RPMI7951 (cell line): ENCODE results near the gene SIGLEC5. TPM values are rescaled to one million over a fixed set of nuclear protein-coding genes. Genes with fewer than 3 reads are reported as not detected.
"Not testable (repeated sequence)": the region's sequence is repeated elsewhere in the genome, so short reads cannot be mapped to it uniquely, and the experiment has no call there.

Experiments used
- DNase-seq: peaks from one replicate; pipeline ENCODE4 v3.0.0-alpha.2; 2012; ENCODE audit warnings: low read depth
- total RNA-seq: library from RNA; depleted of rRNA; stranded (reverse); fragments of >200 nt; shearing (Covaris generic); gene quantifications from 2 replicates; pipeline ENCODE4 v1.2.3, GENCODE V29; 2014; rRNA removed

The SIGLEC5 gene, protein sequence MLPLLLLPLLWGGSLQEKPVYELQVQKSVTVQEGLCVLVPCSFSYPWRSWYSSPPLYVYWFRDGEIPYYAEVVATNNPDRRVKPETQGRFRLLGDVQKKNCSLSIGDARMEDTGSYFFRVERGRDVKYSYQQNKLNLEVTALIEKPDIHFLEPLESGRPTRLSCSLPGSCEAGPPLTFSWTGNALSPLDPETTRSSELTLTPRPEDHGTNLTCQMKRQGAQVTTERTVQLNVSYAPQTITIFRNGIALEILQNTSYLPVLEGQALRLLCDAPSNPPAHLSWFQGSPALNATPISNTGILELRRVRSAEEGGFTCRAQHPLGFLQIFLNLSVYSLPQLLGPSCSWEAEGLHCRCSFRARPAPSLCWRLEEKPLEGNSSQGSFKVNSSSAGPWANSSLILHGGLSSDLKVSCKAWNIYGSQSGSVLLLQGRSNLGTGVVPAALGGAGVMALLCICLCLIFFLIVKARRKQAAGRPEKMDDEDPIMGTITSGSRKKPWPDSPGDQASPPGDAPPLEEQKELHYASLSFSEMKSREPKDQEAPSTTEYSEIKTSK
- total RNA-seq, result not detected in 2 replicates

DNA sequence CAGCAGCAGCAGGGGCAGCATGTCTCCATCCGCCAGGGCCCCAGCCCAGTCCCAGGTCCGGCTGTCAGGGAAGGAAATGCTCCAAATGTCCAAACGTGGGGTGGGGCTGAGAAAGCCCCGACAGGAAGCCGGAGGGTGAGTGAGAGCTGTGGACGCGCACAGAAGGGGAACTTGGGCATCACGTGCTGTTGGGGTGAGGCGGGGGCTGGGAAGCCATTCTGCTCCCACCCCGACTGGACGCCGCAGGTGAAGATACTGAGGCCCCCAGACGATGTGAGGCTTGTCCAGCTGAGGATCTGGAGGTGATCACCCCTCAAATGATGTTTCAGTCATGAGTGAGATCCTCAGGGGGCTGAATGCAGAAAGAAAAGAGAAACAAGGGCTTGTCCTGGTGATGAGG lies at the start of gene SIGLEC5:
TSS of gene SIGLEC5 (minus strand) at position 87 of the 400 bp plus-strand sequence. CDS start at position 21, 66 bp downstream.
- not testable (repeated sequence) for DNase-seq

DNA sequence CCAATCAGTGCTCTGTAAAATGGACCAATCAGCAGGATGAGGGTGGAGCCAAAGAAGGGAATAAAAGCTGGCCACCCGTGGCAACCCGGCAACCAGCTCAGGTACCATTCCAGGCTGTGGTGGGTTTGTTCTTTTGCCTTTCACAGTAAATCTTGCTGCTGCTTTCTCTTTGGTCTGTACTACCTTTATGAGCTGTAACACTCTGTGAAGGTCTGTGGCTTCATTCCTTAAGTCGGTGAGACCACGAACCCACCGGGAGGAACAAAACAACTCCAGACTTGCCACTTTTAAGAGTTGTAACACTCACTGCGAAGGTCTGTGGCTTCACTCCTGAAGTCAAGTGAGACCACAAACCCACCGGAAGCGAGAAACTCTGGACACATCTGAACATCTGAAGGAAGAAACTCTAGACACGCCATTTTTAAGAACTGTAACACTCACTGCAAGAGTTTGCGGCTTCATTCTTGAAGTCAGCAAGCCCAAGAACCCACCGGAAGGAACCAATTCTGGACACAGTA lies 46.4 kb upstream of the SIGLEC5 start:
- DNase-seq, result no peak

DNA sequence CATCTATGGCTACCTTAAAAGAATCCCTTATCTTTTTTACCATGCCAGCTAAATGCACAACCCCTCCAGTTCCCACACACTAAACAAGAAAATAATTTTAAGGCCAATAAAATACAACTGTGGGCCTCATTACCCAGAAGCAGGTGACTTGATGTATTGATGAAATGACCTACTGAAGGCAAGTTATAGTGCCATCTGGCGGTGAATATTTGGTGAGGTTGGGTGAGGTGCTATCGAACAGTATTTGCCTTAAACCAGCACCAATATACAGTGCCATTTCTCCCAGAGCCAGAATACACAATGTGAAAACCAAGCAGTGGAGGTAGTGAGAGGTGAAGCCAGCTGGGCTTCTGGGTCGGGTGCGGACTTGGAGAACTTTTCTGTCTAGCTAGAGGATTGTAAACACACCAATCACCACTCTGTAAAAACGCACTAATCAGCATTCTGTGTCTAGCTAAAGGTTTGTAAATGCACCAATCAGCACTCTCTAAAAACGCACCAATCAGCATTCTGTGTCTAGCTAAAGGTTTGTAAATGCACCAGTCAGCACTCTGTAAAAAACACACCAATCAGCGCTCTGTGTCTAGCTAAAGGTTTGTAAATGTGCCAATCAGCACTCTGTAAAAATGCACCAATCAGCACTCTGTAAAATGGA lies 45.8 kb upstream of the SIGLEC5 start:
- DNase-seq, result peak; percentile 42

DNA sequence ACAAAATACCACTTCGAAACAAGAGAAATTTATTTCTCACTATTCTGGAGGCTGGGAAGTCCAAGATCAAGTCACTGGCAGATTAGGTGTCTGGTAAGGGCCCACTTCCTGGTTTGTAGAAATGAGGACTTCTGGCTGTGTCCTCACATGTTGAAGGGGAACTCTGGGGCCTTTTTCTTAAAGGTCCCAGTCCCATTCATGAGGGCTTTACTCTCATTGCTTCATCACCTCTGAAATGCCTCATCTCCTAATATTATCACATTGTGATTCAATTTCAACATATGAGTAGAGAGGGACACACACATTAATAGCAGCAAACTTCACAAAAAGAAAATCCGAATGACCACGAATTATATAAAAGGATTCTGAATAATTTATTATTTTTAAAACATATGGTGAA lies 38.0 kb upstream of the SIGLEC5 start:
- DNase-seq, result no peak

DNA sequence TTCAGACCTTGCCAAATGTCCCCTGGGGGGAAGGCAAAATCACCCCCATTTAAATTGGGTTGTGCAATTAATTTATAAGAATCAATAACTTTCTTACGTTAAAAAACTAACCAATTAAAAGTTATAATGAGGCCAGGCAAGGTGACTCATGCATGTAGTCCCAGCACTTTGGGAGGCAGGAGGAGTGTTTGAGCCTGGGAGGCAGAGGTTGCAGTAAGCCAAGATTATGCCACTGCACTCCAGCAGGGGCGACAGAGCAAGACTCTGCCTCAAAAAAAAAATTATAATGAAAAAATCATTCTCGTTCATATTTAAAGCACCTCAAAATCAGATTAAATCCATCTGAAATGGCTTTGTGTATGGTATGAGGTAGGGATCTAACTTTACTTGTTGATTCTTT lies 34.8 kb upstream of the SIGLEC5 start:
- DNase-seq, result peak; percentile 64

DNA sequence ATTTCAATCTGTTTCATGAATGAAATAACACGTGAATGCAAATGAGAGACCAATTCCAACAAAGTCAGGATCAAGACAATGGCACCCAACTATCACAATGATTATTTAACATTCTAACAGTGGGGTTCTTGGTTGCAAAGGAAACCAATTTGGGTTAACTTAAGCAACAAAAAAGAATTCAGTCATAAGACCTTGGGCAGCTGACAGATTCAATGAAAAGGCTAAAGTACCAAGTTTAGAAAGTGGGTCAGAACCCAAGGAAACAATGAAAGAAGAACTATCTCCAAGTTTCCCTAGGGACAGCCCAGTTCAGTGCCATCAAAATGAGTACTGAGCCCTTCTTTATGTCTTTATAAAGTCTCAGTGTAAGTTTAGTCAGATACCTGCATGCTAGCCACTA lies 33.9 kb upstream of the SIGLEC5 start:
- no peak for DNase-seq

DNA sequence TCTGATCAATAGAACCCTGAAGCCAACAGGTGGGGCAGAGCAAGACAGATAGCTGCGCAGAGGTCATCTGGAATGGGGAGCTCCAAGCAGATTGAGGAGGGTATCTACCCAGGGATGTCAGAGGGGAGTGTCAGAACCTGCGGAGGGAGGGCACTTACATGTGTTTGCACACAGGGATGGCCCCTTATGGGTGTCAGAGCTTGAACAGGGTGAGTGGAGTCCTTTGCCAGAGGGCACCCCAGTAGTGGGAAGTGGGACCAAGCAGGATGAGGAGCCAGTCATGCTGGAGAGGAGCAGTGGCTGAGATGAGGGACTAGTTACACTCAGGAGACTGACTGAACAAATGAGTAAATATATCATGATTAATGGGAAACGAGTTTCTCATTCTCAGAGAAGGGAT lies 33.4 kb upstream of the SIGLEC5 start:
- DNase-seq, result no peak

DNA sequence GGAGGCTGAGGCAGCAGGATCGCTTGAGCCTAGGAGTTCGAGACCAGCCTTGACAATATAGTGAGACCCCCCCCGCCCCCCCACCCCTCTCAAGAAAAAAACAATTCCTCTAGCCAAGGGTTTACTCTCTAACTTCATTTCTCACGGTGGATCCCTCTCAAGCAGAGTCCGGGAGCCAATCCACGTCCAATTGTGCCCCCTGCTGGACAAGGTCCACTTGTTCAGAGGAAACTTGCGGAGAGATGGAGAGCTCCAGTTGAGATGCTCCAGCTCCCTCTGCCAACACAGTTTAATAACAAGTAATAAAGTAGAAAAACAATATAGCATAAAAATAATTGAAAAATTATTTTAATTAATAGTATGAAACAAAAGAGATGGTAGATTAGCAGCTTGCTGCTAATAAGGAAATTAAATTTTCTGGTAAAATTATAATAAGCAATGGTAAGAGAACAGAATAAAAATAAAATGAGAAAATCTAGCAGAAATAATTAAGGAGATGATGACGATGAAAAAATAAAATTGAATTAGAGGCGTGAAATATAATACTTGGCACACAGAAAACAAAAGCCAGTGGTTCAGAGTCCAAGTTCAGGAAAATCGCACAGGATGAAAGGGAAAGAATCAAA lies 30.9 kb upstream of the SIGLEC5 start:
- DNase-seq, result peak; percentile 76

DNA sequence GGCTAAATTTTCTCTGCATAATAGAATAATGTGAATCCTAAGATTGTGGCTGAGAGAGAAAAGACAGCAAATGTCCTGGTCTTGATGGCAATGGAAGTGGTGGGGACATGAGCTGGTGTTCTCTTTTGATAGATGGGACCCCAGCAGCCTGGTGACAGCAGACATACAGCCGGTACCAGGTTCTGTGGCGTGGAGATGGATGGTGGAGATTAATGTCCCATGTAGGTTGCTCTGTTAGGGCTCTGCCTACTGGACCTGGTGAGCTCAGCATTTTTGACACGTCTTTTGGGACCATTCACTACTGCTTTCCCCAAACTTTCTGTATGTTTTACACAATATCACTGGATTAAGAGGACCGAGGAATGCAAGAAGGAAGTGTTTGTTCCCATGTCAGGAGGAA lies 24.6 kb upstream of the SIGLEC5 start:
- DNase-seq, result no peak

DNA sequence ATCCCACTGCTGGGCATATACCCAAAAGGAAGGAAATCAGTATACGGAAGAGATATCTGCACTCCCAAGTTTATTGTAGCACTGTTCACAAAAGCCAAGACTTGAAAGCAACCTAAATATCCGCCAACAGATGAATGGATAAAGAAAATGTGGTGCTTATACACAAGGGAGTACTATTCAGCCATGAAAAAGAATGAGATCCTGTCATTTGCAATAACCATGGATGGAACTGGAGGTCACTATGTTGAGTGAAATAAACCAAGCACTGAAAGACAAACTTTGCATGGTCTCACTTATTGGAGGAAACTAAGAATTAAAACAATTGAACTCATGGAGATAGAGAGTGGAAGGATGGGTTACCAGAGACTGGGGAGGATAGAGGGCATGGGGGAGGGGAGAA lies 23.0 kb upstream of the SIGLEC5 start:
- no peak for DNase-seq

DNA sequence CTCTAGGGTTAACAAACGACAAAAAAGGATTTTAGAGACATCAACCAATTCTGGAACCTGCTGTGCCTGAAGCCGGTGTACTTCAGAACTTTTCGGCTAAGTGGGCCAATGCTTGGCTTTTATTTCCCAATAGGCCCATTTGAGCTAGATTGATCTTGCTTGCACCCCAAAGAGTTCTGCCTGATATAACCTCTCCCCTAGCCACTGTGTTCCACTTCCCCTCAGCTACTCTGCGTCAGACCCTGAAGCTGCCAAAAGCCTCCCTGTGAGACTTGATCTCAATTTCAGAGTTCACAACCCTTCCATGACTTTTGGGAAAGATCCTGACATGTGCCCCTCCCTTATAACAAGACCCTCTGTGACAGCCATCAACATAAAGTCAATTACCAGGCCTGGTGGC lies 22.1 kb upstream of the SIGLEC5 start:
- no peak for DNase-seq

DNA sequence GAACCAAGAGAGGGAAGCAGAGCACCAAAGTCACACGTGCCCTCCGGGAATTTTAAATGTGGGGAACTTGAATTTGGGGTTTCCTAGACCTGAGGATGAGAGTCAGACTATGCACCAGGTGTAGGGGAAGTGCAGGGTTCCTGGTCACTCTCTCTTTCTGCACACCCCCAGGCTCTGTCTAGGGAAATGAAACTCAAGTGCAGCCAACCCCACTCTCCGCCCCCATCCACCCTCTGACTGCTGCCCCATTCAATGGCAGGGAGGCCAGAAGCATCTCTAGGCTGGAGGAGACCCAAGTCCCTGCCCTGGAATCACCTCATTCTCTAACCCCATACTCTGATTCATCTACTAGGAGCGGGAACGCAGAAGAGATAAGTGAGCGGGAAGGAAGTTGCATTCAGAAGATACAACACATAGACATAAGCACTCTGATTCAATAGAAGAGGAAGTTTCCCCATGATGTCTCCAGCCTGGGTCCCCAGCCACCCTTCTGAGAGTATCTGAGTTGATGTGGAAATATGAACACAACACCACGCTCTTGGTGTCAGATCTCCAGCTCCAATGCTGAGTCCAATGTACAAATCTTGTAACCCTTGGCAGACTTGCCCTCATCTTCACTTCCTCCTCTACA lies 21.1 kb upstream of the SIGLEC5 start:
- no peak for DNase-seq

DNA sequence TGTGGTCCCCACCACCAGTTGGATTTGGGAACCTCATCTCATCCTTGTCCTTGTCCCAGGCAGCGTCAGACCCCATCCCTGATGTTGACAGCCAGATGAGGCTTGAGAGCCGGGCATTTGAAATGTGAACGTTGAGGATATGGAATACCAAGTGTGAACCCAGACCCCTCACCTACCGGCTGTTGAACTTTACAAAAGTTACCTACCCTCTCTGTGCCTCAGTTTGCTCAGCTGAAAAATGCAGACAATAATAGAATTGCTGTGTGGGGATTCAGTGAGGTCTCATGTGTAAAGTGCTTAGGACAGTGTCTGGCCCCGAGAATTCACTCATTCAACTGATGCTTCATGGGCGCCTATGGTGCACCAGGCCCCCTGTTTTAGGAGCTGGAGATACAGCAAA lies 17.1 kb upstream of the SIGLEC5 start:
- no peak for DNase-seq

DNA sequence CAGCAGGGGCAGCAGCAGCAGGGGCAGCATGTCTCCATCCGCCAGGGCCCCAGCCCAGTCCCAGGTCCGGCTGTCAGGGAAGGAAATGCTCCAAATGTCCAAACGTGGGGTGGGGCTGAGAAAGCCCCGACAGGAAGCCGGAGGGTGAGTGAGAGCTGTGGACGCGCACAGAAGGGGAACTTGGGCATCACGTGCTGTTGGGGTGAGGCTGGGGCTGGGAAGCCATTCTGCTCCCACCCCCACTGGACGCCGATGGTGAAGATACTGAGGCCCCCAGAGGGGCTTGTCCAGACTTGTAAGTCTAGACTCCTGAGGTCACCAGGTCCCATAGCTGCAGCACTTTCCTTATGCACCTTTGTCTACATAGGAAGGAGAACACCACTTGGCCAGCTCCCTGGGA lies 16.5 kb upstream of the SIGLEC5 start, which contains the start of gene SIGLEC14:
TSS of gene SIGLEC14 (minus strand) at position 96 of the 400 bp plus-strand sequence. CDS start at position 30, 66 bp downstream.
- not testable (repeated sequence) for DNase-seq

DNA sequence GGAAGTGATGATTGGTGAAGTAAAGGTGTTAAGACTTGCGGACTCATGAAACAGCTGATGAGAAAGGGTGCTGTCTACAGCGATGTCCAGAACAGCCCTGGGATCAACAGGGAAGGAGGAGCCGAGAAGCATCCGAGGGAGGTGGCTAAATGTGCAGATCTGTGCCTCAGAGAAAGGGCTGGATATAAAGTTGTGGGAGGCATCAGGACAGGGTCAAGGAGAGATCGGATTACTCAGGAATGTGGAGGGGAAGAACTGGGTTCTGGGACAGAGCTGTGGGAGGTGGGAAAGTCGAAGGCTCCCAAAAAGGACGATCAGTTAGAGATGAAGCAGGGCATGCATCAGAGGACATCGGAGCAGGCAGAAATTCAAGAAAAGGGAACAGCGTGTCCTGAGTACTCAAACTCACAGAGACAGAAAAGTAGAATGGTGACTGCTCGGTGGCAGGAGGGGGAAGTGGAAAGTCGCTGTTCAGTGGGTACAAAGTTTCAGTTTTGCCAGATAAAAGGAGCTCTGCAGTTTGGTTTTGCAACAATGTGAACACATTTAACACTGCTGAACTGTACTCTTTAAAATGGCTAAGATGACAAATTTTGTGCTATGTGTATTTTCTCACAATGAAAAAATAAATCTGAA lies 14.6 kb upstream of the SIGLEC5 start:
- DNase-seq, result no peak

DNA sequence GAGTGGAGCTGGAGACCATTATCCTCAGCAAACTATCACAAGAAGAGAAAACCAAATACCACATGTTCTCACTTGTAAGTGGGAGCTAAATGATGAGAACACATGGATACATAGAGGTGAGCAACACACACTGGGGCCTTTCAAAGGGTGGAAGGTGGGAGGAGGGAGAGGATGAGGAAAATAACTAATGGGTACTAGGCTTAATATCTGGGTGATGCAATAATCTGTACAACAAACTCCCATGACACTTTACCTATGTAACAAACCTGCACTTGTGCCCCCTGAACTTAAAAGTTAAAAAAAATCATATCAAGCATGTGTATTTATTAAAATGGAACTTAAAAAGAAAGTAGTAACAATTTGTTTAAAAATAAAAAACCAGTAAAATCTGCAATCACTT lies 11.4 kb upstream of the SIGLEC5 start:
- no peak for DNase-seq

DNA sequence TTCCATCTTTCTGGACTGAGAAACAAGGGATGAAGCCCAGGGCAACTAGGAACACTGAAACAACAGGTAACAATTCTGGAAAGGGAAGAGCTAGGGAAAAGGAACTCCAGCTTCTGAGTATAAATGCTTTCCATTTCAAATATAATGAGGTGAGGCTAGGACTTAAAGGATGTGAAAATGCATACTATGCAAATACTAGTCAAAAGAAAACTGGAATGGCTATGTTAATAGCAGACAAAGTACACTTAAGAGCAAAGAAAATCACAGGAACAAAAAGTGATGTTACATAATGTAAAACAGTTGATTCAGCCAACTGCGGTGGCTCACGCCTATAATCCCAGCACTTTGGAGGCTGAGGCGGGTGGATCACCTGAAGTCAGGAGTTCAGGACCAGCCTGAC lies 10.2 kb upstream of the SIGLEC5 start:
- no peak for DNase-seq

DNA sequence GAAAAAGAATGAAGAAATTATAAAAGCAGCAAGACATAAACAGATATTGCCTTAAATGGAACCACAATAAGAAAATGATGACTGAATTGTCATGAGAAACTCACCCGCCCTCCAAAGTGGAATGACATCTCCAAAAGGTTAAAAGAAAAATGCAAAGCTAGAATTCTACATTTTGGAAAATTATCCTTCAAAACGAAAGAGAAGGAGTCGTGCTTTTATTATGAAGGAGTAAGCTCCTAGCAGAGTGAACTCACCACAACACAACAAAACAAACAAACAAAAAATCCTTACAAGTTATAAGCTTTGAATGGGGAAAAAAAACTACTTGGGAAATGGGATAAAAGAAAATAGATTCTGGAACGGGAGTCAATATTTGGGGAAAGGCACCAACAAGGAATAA lies 9.7 kb upstream of the SIGLEC5 start:
- DNase-seq, result no peak

DNA sequence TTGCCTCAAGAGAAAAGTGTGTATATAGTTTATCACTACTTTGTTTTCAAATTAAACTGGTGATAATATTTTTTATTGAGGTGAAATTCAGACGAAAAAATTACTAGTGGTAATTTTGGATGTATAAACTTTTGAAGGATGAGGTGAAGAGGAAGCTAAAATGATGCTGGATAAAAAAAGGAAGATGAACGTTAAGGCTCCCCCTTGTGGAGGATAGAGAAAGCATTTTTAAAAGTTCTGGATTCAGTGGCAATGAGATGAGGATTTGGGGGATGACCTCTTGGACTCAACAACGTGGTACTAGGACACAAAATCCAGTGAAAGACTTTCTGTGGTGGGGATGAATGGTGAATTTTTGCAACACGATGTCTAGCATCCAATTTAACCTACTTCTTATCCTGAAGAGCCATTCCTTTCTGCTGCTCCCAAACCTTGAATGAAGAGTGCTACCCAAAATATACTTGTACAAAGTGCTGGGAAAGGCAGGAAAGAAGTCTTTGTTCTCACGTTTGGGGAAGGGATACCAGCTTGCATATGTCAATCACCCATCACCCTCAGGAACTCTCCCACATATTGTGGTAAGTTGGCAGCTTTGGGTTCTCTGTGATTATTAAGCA lies 7.3 kb upstream of the SIGLEC5 start:
- DNase-seq, result peak; percentile 10

DNA sequence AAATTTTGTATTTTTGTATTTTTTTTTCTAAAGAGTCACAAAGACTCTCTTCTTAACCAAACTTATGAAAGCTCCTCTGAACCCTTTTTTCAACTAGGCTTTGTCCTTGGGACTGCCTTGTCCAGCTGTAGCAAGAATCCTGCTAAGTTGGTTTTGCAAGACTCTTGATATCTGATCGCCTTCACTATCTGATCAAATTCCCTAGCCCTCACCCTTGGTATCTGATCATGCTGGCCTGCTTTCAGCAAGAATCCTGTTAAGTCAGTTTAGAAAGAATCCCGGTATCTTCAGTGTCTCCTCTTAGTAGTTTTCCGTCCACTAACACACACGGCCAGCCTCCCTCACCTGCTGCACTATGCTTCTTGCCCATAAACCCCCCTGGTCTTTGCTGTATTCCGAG lies 1.9 kb upstream of the SIGLEC5 start:
- no peak for DNase-seq
